ENCODE data around the gene OR52A5.
A peak's percentile ranks its signal among the peaks of the same experiment; 100 is the strongest.

DNA sequence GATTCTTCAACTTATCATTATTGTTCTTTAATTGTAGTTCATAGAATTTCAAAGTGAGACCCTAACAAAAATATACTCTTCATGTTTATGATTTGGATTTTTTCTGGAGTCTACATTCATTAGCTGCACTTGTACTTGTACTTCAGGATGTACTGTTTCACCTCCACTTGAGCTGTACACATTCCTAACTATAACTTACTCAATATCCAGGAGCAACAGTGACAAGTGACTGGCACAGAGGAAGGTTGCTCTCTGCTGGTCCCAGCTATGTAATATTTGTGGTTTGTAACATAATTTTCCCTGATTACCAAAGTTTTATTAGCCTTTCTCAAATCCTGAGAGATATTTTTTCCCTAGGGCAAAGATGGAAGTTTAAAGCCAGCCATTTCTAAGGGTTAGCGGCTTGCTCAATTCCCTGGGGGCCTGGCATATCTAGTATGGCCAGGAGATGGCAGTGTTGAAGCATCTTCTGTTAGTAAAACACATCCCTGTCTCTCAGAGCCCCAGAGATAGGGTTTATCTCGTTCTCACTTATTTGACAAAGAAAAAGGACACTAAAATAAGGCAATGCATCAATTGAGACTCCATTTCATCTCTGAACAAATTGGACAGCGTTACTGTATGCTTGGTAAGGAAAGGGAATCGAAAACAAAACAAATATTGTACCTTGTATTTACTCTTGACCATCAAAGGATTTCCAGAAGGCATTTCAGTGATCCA is 14.2 kb downstream of the OR52A5 start:
- TF ChIP-seq, protein P1, sequence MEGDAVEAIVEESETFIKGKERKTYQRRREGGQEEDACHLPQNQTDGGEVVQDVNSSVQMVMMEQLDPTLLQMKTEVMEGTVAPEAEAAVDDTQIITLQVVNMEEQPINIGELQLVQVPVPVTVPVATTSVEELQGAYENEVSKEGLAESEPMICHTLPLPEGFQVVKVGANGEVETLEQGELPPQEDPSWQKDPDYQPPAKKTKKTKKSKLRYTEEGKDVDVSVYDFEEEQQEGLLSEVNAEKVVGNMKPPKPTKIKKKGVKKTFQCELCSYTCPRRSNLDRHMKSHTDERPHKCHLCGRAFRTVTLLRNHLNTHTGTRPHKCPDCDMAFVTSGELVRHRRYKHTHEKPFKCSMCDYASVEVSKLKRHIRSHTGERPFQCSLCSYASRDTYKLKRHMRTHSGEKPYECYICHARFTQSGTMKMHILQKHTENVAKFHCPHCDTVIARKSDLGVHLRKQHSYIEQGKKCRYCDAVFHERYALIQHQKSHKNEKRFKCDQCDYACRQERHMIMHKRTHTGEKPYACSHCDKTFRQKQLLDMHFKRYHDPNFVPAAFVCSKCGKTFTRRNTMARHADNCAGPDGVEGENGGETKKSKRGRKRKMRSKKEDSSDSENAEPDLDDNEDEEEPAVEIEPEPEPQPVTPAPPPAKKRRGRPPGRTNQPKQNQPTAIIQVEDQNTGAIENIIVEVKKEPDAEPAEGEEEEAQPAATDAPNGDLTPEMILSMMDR (IDR thresholded peaks at IDR 0.05) = peak; percentile 89
- TF ChIP-seq EZH2 (IDR thresholded peaks at IDR 0.05; ENCODE audit: borderline replicate concordance, insufficient read depth, low read depth, low read length, poor library complexity, severe bottlenecking) = no peak
